Keratinocyte (primary cell): ENCODE data around the gene TMPRSS3.

Source experiments
- EZH2 ChIP-seq: IDR thresholded peaks from one replicate; pipeline ENCODE4 v1.6.1; 2012; ENCODE audit warnings: inconsistent platforms, mild to moderate bottlenecking, low read length, moderate library complexity
- TF ChIP-seq, protein P1 (sequence below), 3 experiments: IDR thresholded peaks in 1 of 3; conservative IDR thresholded peaks in 1 of 3; optimal IDR thresholded peaks in 1 of 3; 2 replicates in 2 of 3; 3 replicates in 1 of 3; pipeline versions ENCODE3 to v1.5.1; 2011; ENCODE audit warnings: low read length in 3 of 3, mild to moderate bottlenecking in 3 of 3, moderate library complexity in 2 of 3, control low read depth in 1 of 3, inconsistent platforms in 1 of 3; ENCODE audit not compliant: insufficient read depth in 2 of 3; ENCODE audit errors: extremely low read depth in 1 of 3

DNA sequence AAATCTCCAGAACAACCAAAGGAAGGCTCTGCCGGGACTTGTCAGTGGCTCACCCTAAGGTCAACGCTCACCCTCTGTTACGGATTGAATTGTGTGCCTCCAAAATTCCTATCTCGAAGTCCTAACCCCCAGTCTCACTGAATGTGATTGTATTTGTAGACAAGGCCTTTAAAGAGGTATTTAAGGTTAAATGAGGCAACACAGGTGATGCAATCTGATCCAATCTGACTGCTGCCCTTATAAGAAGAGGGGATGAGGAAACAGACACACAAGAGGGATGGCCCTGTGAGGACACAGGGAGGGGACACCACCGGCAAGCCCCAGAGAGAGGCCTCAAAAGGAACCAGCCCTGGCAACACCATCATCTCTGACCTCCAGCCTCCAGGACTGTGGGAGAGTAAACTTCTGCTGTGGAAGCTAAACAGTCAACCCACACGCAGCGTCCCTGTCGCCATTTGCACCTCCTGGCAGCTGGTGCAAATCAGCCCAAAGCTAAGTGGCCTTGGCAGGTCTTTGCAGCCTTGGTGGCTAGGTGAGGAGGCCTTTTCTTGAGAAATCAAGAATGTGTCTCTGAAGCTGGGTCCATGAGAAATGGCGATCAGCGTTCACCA is 32.1 kb upstream of the TMPRSS3 start:
- TF ChIP-seq, protein P1, sequence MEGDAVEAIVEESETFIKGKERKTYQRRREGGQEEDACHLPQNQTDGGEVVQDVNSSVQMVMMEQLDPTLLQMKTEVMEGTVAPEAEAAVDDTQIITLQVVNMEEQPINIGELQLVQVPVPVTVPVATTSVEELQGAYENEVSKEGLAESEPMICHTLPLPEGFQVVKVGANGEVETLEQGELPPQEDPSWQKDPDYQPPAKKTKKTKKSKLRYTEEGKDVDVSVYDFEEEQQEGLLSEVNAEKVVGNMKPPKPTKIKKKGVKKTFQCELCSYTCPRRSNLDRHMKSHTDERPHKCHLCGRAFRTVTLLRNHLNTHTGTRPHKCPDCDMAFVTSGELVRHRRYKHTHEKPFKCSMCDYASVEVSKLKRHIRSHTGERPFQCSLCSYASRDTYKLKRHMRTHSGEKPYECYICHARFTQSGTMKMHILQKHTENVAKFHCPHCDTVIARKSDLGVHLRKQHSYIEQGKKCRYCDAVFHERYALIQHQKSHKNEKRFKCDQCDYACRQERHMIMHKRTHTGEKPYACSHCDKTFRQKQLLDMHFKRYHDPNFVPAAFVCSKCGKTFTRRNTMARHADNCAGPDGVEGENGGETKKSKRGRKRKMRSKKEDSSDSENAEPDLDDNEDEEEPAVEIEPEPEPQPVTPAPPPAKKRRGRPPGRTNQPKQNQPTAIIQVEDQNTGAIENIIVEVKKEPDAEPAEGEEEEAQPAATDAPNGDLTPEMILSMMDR (optimal IDR thresholded peaks at IDR 0.05 in 1 of 3, IDR thresholded peaks at IDR 0.05 in 1 of 3, conservative IDR thresholded peaks at IDR 0.05 in 1 of 3; ENCODE audit: extremely low read depth in 1 of 3, insufficient read depth in 2 of 3, low read length in 3 of 3): no peak
- no peak for TF ChIP-seq EZH2
